B cell (primary cell): ENCODE measurements around the gene OTULINL. TPM values are rescaled to one million over a fixed set of nuclear protein-coding genes. Genes with fewer than 3 reads are reported as not detected.

ENCODE experiments used
- ATAC-seq: fragments of 200-7000 bp; cut with Tn5 transposase; one replicate; pipeline ENCODE4 v1.10.0; 2021; ENCODE audit warnings: low read depth, mild to moderate bottlenecking, moderate number of reproducible peaks, moderate library complexity
- CTCF ChIA-PET: fragments of 350-600 bp; sonication (Branson Sonifier 250); formaldehyde crosslinking; loops from one replicate; lab custom pipeline; 2021; ENCODE audit warnings: antibody characterized with exemption, inconsistent platforms; lab: Charles Lee
- POLR2A ChIA-PET: fragments of 350-600 bp; sonication (Branson Sonifier 250); formaldehyde crosslinking; loops from one replicate; lab custom pipeline; 2021; ENCODE audit warnings: antibody characterized with exemption; lab: Charles Lee
- DNase-seq: peaks from one replicate; pipeline ENCODE4 v3.0.0; 2013
- H2AFZ ChIP-seq: 2 replicates; pipeline ENCODE4 v1.6.1; 2012; ENCODE audit warnings: mild to moderate bottlenecking, low read depth, low read length; ENCODE audit not compliant: insufficient read depth, poor library complexity, severe bottlenecking
- H3K27ac ChIP-seq, 2 donors: 1 replicate in 1 of 2; 2 replicates in 1 of 2; pipeline ENCODE4 v1.5.1; 2012 to 2013; ENCODE audit warnings: low read length in 2 of 2, mild to moderate bottlenecking in 2 of 2, moderate library complexity in 1 of 2
- H3K27me3 ChIP-seq, 4 experiments: fragments of 200-600 bp in 1 of 4; sonication (generic) in 1 of 4; replicated peaks in 1 of 4; 1 replicate in 2 of 4; 2 replicates in 2 of 4; pipeline versions ENCODE4 v1.6.1 to v1.7.0; 2013 to 2016; ENCODE audit warnings: low read length in 3 of 4, mild to moderate bottlenecking in 2 of 4, mixed read lengths in 1 of 4, moderate library complexity in 1 of 4; ENCODE audit not compliant: insufficient read depth in 4 of 4, control insufficient read depth in 3 of 4; ENCODE audit errors: control extremely low read depth in 1 of 4
- H3K36me3 ChIP-seq, 2 experiments: replicated peaks in 1 of 2; 1 replicate in 1 of 2; 2 replicates in 1 of 2; pipeline versions ENCODE4 v1.6.1 to v1.7.1; 2013; ENCODE audit warnings: low read length in 1 of 2; ENCODE audit not compliant: insufficient read depth in 2 of 2, control insufficient read depth in 1 of 2; ENCODE audit errors: control extremely low read depth in 1 of 2, extremely low read depth in 1 of 2
- H3K4me1 ChIP-seq, 2 donors: fragments of 200-600 bp in 1 of 2; sonication (generic) in 1 of 2; 1 replicate in 1 of 2; 2 replicates in 1 of 2; pipeline versions ENCODE4 v1.5.1 to v1.6.1; 2013 to 2017; ENCODE audit warnings: low read length in 2 of 2; ENCODE audit not compliant: control insufficient read depth in 2 of 2, insufficient read depth in 2 of 2
- H3K4me2 ChIP-seq: replicated peaks from 2 replicates; pipeline ENCODE3; 2012; ENCODE audit warnings: mild to moderate bottlenecking, low read depth, low read length; ENCODE audit not compliant: poor library complexity, severe bottlenecking
- H3K4me3 ChIP-seq, 5 experiments: fragments of 200-600 bp in 1 of 5; sonication (generic) in 1 of 5; 1 replicate in 3 of 5; 2 replicates in 2 of 5; pipeline versions ENCODE4 v1.5.1 to v1.7.0; 2011 to 2016; ENCODE audit warnings: low read length in 4 of 5, mild to moderate bottlenecking in 4 of 5, low read depth in 2 of 5, control low read depth in 1 of 5, moderate library complexity in 1 of 5; ENCODE audit not compliant: insufficient read depth in 1 of 5; ENCODE audit errors: control extremely low read depth in 1 of 5, extremely low read depth in 1 of 5
- H3K79me2 ChIP-seq: fragments of 200-600 bp; sonication (generic); one replicate; pipeline ENCODE4 v1.6.0; 2016; ENCODE audit warnings: low read length; ENCODE audit not compliant: control insufficient read depth, insufficient read depth
- H3K9ac ChIP-seq: fragments of 200-600 bp; sonication (generic); 2 replicates; pipeline ENCODE4 v1.6.1; 2017; ENCODE audit warnings: mild to moderate bottlenecking, low read length, moderate library complexity
- H3K9me3 ChIP-seq, 3 donors: one replicate each; pipeline versions ENCODE4 v1.6.1 to v1.7.1; 2013; ENCODE audit warnings: low read length in 2 of 3; ENCODE audit not compliant: control insufficient read depth in 2 of 3, insufficient read depth in 1 of 3; ENCODE audit errors: control extremely low read depth in 1 of 3
- H4K20me1 ChIP-seq: 2 replicates; pipeline ENCODE4 v1.6.0; 2012; ENCODE audit warnings: mild to moderate bottlenecking, low read length; ENCODE audit not compliant: insufficient read depth, control insufficient read depth, poor library complexity, severe bottlenecking
- H3K27ac Mint-ChIP-seq: one replicate; pipeline ENCODE4 v1.8.0; 2021; ENCODE audit warnings: mixed read lengths
- H3K27me3 Mint-ChIP-seq: one replicate; pipeline ENCODE4 v1.8.0; 2021; ENCODE audit warnings: mixed read lengths
- H3K4me1 Mint-ChIP-seq: one replicate; pipeline ENCODE4 v1.8.0; 2021; ENCODE audit warnings: mixed read lengths
- H3K4me3 Mint-ChIP-seq: one replicate; pipeline ENCODE4 v1.8.0; 2021; ENCODE audit warnings: mixed read lengths
- H3K9me3 Mint-ChIP-seq: one replicate; pipeline ENCODE4 v1.8.0; 2022; ENCODE audit warnings: mixed read lengths; ENCODE audit not compliant: insufficient read depth
- EZH2 ChIP-seq: IDR thresholded peaks from 2 replicates; pipeline ENCODE4 v1.6.1; 2012; ENCODE audit warnings: borderline replicate concordance, low read depth, mild to moderate bottlenecking, moderate library complexity, low read length; ENCODE audit not compliant: insufficient read depth, poor library complexity, severe bottlenecking
- WGBS: methylation state at CpG from one replicate; pipeline ENCODE4 v1.1.5; 2013; ENCODE audit warnings: missing lambda C conversion rate; ENCODE audit not compliant: insufficient coverage; 5-methylcytosine and 5-hydroxymethylcytosine counted together
- intact Hi-C: fragments of 100-400 bp; cut with micrococcal nuclease; formaldehyde crosslinking; loops from one replicate; pipeline ENCODE4 v1.10.0; 2022
- polyA plus RNA-seq: library from polyadenylated mRNA; depleted of rRNA; stranded (reverse); fragments of >200 nt; gene quantifications from 2 replicates; pipeline ENCODE4 v1.2.3, GENCODE V29; 2012
- total RNA-seq, 2 donors: library from RNA; stranded (reverse); fragments of 120-200 nt in 1 of 2; gene quantifications; 1 replicate in 1 of 2; 2 replicates in 1 of 2; pipeline versions ENCODE4 v1.2.3 to v1.2.4, GENCODE V29; 2013 to 2022
- TF ChIP-seq, protein P1 (sequence below): fragments of 200-600 bp; IDR thresholded peaks from one replicate; pipeline ENCODE4 v1.8.0; 2022; ENCODE audit warnings: antibody characterized with exemption, mild to moderate bottlenecking

OTULINL gene
- total and polyA plus RNA-seq, 2 donors (not counting 1 experiment from before 2014, with no cell fraction given): 0.33 to 0.81 TPM

DNA sequence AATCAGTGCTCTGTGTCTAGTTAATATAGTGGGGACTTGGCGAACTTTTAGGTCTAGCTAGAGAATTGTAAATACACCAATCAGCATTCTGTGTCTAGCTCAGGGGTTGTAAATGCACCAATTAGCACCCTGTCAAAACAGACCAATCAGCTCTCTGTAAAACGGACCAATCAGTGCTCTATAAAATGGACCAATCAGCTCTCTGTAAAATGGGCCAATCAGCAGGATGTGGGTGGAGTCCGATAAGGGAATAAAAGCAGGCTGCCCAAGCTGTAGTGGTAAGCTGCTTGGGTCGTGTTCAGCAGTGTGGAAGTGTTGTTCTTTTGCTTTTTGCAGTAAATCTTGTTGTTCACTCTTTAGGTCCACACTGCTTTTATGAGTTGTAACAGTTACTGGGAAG is 3.6 kb upstream of the OTULINL start:
- Histone ChIP-seq H3K4me3 (no peak overlapping the region), H3K9me3 (peaks cover 0 to 8% (median 0%) of the 10 kb centered on the region in 3 donors), H3K36me3 (no peaks in the 10 kb centered on the region), H2AFZ (no peak overlapping the region), H3K4me1 (peaks cover 9 to 14% of the 10 kb centered on the region in 2 donors), H3K79me2 (no peaks in the 10 kb centered on the region), H4K20me1 (no peaks in the 10 kb centered on the region), H3K27ac (no peak overlapping the region), H3K4me2 (no peak overlapping the region), H3K27me3 (peaks cover 0 to 36% (median 14%) of the 10 kb centered on the region in 4 experiments), H3K9ac (no peak overlapping the region)
- no peaks in the 10 kb centered on the region for H3K9me3 Mint-ChIP-seq
- no peak for DNase-seq
- ATAC-seq: no peak
- POLR2A ChIA-PET: no interaction called here
- 100% methylated on average over 1 of the region's 4 CpGs for WGBS
- no peak overlapping the region for H3K4me3 Mint-ChIP-seq
- CTCF ChIA-PET: no interaction called here
- no peak overlapping the region for H3K27ac Mint-ChIP-seq
- intact Hi-C loops: no loop called here
- TF ChIP-seq EZH2: no peak
- TF ChIP-seq, protein P1, sequence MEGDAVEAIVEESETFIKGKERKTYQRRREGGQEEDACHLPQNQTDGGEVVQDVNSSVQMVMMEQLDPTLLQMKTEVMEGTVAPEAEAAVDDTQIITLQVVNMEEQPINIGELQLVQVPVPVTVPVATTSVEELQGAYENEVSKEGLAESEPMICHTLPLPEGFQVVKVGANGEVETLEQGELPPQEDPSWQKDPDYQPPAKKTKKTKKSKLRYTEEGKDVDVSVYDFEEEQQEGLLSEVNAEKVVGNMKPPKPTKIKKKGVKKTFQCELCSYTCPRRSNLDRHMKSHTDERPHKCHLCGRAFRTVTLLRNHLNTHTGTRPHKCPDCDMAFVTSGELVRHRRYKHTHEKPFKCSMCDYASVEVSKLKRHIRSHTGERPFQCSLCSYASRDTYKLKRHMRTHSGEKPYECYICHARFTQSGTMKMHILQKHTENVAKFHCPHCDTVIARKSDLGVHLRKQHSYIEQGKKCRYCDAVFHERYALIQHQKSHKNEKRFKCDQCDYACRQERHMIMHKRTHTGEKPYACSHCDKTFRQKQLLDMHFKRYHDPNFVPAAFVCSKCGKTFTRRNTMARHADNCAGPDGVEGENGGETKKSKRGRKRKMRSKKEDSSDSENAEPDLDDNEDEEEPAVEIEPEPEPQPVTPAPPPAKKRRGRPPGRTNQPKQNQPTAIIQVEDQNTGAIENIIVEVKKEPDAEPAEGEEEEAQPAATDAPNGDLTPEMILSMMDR: no peak
- peaks cover 42% of the 10 kb centered on the region for H3K27me3 Mint-ChIP-seq
- H3K4me1 Mint-ChIP-seq: peaks cover 7% of the 10 kb centered on the region

DNA sequence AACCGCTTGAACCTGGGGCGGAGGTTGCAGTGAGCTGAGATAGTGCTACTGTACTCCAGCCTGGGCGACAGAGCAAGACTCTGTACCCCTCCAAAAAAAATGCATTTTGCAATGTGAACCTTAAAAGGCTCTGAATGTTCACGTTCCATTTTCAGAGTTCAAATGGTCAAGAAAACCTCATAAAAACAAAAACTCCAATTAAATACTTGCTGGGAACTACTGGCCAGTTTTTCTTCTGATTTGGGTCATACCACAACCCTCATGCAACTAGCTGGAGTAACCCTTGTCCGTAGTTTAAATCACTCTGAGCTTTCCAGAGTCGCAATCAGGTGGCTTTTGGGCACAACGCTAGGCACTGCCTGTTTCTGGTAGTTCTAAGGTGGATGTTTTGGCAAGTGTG is 2.3 kb upstream of the OTULINL start:
- Histone ChIP-seq H3K9me3 (peaks cover 0 to 8% (median 0%) of the 10 kb centered on the region in 3 donors), H4K20me1 (no peaks in the 10 kb centered on the region), H3K9ac (no peak overlapping the region), H3K27me3 (peaks cover 0 to 43% (median 18%) of the 10 kb centered on the region in 4 experiments), H3K36me3 (no peaks in the 10 kb centered on the region), H3K27ac (no peak overlapping the region), H3K4me3 (no peak overlapping the region), H2AFZ (no peak overlapping the region), H3K4me2 (no peak overlapping the region), H3K4me1 (peaks cover 9 to 14% of the 10 kb centered on the region in 2 donors), H3K79me2 (no peaks in the 10 kb centered on the region)
- H3K27me3 Mint-ChIP-seq: peaks cover 38% of the 10 kb centered on the region
- WGBS: 93% methylated on average over 4 of the region's 7 CpGs
- intact Hi-C loops: no loop called here
- peaks cover 6% of the 10 kb centered on the region for H3K4me1 Mint-ChIP-seq
- DNase-seq: no peak
- ATAC-seq: no peak
- CTCF ChIA-PET: interaction anchor here (1.2 kb wide), 1 partner anchor 70 kb away, joined by 3 read pairs; no protein-coding TSS in a partner anchor
- no peaks in the 10 kb centered on the region for H3K9me3 Mint-ChIP-seq
- no peak overlapping the region for H3K27ac Mint-ChIP-seq
- H3K4me3 Mint-ChIP-seq: no peak overlapping the region
- no peak for TF ChIP-seq EZH2
- TF ChIP-seq, protein P1: no peak
- POLR2A ChIA-PET: no interaction called here
